GM18858 (cell line): ENCODE measurements around the gene DDX51.

Source experiments
- ATAC-seq: cut with Tn5 transposase; IDR thresholded peaks from one replicate; pipeline ENCODE4 v1.9.1; 2021; ENCODE audit not compliant: unreplicated experiment

Gene DDX51, protein sequence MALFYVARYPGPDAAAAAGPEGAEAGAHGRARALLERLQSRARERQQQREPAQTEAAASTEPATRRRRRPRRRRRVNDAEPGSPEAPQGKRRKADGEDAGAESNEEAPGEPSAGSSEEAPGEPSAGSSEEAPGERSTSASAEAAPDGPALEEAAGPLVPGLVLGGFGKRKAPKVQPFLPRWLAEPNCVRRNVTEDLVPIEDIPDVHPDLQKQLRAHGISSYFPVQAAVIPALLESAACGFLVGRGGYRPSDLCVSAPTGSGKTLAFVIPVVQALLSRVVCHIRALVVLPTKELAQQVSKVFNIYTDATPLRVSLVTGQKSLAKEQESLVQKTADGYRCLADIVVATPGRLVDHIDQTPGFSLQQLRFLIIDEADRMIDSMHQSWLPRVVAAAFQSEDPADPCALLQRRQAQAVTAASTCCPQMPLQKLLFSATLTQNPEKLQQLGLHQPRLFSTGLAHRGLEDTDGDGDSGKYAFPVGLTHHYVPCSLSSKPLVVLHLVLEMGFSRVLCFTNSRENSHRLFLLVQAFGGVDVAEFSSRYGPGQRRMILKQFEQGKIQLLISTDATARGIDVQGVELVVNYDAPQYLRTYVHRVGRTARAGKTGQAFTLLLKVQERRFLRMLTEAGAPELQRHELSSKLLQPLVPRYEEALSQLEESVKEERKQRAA

GRCh38 chr12:132144115-132144809 lies at the start of gene DDX51, which contains the start of gene NOC4L:
Gene DDX51 (minus strand): TSS chr12:132144319. CDS start chr12:132144296, 23 bp downstream.
Gene NOC4L (plus strand): TSS chr12:132144457. CDS start chr12:132144489, 32 bp downstream.
- peak; percentile 78 for ATAC-seq

GRCh38 chr12:132191715-132192553 lies 47.8 kb upstream of the DDX51 start:
- no peak for ATAC-seq

DNA sequence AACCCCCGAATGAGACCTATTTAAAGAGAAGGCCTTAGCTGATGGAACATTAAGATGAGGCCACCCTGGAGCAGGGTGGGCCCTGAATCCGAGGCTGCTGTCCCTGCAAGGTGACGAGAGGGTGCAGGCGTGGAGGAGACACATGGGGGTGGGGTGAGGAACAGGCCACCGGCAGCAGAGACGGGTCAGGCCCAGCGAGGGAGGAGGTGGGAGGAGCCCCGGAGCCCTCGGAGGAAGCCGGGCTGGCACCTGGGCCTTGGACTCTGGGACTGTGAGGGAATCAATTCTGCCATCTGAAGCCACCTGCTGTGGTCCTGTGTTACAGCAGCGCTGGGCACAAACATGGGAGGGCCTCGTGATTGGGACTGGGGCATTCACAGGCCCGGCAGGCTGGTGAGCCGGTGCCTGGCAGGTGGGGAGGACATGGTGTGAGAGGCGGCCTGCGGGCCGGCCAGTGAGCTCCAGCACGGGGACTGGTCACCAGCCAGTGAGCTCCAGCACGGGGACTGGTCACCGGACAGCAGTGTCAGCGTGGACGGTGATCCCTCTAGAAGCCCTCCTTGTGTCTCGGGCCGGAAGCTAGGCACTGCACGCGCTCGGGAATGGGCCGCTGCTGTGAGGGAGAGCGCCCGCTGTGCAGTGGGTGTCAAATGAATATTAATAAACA lies 46.8 kb upstream of the DDX51 start:
- no peak for ATAC-seq

- ATAC-seq: no peak
These were observed 46.1 kb upstream of the DDX51 start for GRCh38 chr12:132190012-132190755.

- peak; percentile 78 for ATAC-seq
These were observed 45.4 kb upstream of the DDX51 start for GRCh38 chr12:132189378-132190011.

DNA sequence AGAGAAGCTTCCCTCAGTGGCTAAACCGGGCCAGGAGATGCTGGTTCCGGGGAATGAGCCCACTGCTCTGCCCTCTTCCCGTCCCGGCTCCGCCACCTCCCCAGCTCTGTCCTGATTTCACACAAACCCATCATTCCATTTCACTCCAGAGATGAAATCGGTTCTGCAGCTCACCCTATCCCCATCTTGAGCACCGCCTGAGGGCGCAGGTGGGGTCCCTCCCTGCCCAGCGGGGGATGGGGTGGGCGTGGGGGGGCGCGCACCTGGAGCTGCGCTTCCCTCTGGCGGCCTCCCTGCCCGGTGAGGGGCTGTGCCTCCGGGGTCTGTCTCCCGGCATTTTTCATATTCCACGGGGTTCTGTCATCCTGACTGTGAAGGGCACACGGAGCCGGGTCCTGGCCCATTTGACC lies 44.8 kb upstream of the DDX51 start:
- no peak for ATAC-seq

DNA sequence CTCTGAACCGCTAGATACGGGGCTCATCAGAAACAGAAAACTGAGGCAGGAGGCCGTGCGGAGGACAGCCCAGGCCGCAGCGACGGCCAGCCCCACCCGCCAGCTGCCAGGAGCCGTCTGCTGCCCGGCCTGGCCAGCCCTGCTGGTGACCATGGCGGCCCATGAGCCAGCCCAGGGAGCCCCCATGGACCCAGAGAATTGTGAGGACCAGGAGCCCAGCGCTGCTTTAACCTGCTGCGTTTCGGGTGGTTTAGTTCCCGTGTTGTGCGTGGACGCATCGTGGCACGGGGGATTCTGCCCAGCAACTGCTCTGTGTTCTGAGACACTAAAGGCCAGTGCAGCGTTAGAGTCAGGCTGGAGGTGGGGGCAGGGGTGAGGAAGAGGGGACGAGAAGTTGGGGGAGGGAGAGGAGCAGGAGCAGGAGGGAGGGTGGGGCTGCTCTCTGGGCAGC lies 44.4 kb upstream of the DDX51 start:
- no peak for ATAC-seq

DNA sequence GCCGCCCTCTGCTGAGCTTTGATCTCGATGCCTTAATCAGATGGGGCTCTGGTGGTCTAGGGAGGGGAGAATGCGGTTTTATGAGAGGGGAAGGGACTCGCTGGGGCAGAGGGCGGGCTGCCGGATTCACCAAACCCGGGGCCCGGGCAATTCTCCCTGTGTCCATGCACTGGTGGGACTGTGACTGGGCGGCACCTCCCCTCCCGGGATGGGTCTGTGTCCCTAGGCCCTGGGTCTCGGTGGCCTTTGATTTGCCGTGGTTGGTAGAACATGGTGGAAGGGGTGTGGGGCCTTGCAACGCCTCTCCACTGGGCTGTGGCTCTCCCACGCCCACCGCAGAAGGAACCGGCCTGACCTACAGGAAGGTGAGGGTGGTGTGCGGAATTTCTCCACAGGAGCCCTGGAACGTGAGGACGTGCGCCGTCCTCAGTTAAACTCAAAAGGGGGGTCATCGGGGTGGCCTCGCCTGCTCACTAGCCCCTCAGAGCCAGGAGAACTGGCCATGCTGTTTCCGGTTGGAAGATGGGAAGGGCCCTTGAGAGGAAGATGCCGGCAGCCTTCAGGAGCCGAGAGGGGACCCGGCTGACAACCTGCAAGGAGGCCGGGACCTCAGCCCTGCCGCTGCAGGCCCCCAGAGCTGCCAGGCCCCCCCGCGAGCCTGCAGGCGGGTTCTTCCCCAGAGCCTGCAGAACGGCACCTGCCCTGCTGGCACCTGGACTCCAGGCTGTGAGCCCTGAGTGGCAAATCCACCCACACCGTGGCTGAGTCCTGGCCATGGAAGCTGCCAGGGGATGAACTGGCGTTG lies 43.7 kb upstream of the DDX51 start:
- ATAC-seq: no peak

DNA sequence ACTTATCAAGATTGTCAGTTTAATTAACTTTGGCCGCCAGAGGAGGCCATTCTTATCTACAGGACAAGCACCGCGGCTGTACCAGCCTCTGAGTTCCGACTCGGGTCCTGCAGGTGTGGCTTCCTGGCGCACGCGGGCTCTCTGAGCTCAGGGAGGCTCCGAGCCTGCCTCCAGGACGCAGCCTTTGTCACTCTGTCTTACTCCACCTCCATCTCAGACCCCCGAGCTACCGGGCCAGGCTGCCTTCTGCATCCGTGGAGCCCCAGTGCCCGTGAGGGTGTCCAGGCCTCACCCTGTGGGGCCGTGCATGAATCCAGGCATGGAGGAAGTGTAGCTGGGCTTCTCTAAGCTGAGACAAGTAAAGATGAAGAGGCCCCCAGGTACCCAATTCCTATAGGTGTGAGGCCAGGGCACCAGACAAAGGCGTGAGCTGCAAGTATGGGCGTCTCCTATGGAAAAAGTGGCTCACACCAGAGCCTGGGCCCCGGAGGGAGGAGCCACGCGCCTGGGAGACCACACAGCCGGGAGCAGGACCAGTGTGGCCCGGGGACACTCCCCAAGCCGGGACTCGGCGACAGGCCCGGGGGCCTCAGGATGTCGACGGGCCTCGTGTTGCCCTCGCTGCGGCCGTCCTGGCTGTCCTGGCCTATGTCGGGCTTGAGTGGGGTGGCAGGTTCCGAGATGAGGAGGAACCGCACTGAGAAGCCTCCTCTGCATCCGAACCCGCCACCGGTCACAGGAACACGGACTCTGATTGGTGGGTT lies 42.9 kb upstream of the DDX51 start:
- ATAC-seq: no peak

- ATAC-seq: no peak
These were observed 42.2 kb upstream of the DDX51 start for GRCh38 chr12:132186208-132186856.

DNA sequence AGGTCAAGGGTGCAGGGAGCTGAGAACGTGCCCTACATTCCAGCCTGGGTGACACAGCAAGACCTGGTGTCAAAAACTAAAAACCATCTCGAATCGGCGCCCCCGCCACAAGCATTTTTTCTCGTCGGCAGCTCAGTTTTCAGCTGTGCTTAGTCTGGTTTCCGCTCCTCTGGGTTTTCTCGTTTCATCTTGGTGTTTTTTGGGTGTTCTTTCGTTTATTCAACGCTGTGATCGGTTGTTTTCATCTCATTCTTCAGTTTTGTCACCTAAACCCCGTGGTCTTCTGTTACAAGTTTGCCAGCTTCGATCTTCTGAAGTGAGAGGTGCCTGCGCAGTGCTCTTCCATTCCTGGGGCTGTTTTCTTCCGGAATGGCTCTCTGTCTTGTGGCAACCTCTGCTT lies 41.6 kb upstream of the DDX51 start:
- ATAC-seq: no peak

DNA sequence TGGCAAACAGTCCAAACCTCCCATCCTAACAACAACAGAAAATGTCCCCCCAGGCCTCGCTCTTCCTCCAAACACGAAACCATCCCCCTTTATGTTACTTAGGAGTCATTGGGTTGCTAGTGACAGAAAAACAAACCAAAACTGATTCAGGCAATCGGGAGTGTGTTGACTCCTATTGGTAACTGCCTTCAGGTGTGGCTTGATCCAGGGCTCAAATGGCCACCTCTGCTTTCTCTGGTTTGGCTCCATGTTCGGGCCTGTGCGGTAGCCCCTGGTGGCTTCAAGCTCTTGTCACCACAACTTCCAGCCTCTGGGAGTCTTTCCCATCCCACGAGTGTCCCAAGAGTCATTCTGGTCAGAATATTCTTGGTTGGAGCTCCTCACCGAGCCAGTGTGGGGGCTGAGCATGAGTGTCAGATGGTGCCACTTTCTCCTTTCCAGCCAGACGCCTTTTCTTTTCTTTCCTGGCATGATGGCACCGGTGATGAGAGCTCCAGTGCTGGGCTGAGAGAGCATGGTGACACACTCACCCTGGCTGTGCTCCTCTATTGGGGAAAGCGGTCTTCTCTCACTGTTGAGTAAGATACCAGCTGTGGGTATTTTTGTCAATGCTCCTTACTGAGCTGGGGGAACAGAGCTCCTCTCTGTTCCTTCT lies 38.7 kb upstream of the DDX51 start:
- ATAC-seq: no peak

- ATAC-seq: no peak
These were observed 38.1 kb upstream of the DDX51 start for GRCh38 chr12:132182206-132182710.

DNA sequence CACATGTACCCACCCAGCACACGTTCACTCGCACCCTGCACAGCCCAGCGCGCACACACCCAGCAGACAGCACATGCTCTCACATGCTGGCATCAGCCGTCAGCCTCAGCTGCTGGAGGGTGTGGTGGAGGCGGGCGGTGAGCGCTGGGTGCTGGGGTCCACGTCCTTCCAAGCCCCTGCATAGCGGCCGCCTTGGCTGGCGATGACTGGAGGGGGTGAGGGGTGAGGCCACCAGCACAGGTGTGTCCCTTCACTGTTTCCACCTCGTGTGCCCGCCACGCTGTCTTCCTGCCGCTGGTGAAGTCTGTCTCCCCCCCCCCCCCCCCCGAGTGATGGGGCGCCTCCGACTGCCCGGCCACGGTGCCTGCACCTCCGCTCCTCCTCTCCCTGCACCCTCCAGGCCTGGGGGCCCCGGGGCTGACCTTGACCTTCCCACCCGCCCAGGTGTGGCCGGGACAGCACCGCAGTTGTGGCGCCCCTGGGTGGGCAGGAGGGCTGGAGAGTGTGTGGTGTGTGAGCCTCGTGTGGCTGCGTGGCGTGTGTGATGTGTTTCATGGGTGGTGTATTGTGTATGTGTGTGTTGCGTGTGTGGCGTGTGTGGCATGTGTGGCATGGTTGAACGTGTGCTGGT lies 37.6 kb upstream of the DDX51 start:
- no peak for ATAC-seq

DNA sequence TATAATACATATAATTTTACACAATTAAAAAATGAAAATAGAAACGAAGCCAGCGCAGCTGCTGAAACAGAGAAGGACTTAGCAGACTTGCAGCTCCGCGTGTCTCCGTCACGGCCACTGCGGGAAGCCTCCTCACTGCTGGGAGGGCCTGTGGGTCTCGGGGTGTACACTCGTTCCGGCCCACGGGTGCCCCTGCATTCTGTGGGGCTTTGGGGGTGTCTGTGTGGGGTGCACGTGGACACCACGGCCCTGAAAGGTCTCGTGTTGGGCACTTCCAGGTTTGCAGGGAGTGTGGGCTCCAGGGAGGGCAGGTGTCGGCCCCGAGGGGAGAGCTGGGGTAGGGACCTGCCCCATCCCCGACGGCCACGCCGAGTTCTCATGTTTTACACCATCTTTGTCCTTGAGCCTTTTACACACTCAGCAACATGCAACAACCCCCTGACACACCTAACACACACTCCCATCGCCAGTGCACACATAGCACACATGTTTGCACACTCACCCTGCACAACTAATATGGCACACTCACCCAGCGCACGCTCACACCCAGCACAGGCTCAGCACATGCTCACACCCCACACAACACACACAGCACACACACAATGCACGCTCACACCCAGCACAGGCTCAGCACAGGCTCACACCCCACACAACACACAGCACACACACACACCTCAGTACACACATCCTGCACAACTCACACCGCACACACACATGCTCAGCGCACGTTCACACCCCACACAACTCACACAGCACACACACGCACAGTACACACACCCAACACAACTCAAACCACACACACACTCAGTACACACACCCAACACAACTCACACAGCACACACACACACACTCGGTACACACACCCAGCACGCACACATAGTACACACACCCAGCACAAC lies 36.8 kb upstream of the DDX51 start:
- ATAC-seq: no peak
